ENCODE results near the gene CRY2.

The CRY2 gene

DNA sequence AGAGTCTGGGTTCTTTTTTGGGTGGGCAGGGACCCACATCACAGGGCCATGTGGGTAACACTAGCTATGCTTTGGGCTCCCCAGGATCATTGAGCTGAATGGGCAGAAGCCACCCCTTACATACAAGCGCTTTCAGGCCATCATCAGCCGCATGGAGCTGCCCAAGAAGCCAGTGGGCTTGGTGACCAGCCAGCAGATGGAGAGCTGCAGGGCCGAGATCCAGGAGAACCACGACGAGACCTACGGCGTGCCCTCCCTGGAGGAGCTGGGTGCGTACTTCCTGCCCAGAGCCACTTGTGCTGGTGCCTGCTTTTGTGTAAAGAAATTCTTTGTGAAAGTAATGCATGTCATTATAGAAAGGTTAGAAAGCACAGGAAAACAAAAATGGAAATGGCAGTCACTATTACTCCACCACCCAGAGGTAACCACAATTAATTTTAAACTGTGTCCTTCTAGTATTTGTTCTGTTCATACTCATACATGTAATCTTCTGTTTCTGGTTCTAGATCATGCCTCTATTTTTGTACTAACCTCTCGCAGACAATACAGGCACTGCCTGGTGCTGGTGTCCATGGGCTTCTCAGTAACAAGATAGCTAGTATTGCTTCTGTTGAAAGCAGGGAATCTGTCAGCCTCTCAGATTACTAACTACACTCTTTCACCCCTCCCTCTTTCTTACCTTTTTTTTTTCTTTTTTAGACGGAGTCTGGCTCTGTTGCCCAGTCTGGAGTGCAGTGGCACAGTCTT, 13.7 kb downstream of the CRY2 start:
- Mint-ChIP-seq H3K27ac (peak overlapping the region; percentile 51 to 98 (median 97)), H3K36me3 (ENCODE audit: low read depth) (peaks cover 65% of the 10 kb centered on the region), H3K27me3 (ENCODE audit: low read depth) (no peaks in the 10 kb centered on the region), H3K4me1 (peaks cover 47% of the 10 kb centered on the region), H3K9me3 (no peaks in the 10 kb centered on the region), H3K4me3 (no peak overlapping the region)
- TF ChIP-seq, protein P1, sequence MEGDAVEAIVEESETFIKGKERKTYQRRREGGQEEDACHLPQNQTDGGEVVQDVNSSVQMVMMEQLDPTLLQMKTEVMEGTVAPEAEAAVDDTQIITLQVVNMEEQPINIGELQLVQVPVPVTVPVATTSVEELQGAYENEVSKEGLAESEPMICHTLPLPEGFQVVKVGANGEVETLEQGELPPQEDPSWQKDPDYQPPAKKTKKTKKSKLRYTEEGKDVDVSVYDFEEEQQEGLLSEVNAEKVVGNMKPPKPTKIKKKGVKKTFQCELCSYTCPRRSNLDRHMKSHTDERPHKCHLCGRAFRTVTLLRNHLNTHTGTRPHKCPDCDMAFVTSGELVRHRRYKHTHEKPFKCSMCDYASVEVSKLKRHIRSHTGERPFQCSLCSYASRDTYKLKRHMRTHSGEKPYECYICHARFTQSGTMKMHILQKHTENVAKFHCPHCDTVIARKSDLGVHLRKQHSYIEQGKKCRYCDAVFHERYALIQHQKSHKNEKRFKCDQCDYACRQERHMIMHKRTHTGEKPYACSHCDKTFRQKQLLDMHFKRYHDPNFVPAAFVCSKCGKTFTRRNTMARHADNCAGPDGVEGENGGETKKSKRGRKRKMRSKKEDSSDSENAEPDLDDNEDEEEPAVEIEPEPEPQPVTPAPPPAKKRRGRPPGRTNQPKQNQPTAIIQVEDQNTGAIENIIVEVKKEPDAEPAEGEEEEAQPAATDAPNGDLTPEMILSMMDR (IDR thresholded peaks at IDR 0.05; ENCODE audit: unreplicated experiment in 3 of 3), result no peak

DNA sequence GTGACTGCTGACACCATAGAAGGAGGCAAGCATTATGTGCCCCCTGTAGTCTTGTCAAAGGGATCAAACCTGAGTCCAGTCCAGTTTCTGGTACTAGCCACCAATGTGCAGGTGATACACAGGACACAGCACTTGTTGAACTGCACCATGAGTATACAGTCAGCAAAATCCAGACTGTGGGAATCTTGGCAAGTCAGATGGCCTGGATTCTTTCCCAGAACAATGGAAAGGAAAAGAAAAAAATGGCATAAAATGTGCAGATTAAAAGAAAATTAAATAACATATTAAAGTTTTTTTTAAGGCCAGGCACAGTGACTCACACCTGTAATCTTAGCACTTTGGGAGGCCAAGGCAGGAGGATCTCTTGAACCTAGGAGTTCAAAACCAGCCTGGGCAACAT, 16.8 kb downstream of the CRY2 start:
- Mint-ChIP-seq H3K9me3 (no peaks in the 10 kb centered on the region), H3K4me3 (no peak overlapping the region), H3K27me3 (ENCODE audit: low read depth) (no peaks in the 10 kb centered on the region), H3K4me1 (peaks cover 20% of the 10 kb centered on the region), H3K36me3 (ENCODE audit: low read depth) (peaks cover 60% of the 10 kb centered on the region), H3K27ac (no peak overlapping the region)
- TF ChIP-seq, protein P1 (IDR thresholded peaks at IDR 0.05; ENCODE audit: unreplicated experiment in 3 of 3), result no peak

DNA sequence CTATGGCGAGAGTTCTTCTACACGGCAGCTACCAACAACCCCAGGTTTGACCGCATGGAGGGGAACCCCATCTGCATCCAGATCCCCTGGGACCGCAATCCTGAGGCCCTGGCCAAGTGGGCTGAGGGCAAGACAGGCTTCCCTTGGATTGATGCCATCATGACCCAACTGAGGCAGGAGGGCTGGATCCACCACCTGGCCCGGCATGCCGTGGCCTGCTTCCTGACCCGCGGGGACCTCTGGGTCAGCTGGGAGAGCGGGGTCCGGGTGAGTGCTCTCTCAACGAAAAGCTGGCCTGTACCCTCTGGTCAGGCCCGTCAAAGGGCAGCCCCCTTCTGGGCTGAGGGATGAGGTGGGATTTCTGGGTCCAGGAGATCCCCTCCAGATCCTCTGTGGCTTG, 22.3 kb downstream of the CRY2 start:
- TF ChIP-seq, protein P1 (IDR thresholded peaks at IDR 0.05; ENCODE audit: unreplicated experiment in 3 of 3), result no peak
- H3K4me1 Mint-ChIP-seq, result no peaks in the 10 kb centered on the region
- H3K36me3 Mint-ChIP-seq (ENCODE audit: low read depth), result peaks cover 47% of the 10 kb centered on the region
- H3K27ac Mint-ChIP-seq, result no peak overlapping the region
- H3K9me3 Mint-ChIP-seq, result no peaks in the 10 kb centered on the region
- H3K27me3 Mint-ChIP-seq (ENCODE audit: low read depth), result no peaks in the 10 kb centered on the region
- no peak overlapping the region for H3K4me3 Mint-ChIP-seq

DNA sequence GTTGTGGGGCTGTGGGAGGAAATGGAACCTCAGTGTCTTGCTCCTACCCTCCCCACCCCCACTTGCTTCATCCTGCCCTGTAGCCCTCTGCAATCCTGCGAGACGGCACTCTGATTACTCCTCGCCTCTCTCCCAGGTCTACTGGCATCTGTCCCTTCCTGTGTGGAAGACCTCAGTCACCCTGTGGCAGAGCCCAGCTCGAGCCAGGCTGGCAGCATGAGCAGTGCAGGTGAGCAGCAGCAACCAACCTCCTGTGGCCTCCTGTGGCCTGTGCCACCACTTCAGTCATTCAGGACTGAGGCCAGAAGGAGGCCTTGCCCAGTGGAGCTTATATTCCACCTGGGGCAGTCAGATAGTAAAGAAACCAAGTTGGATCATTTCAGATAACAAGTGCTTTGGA, 23.4 kb downstream of the CRY2 start:
- TF ChIP-seq, protein P1 (IDR thresholded peaks at IDR 0.05; ENCODE audit: unreplicated experiment in 3 of 3), result no peak
- Mint-ChIP-seq H3K27ac (no peak overlapping the region), H3K27me3 (ENCODE audit: low read depth) (no peaks in the 10 kb centered on the region), H3K36me3 (ENCODE audit: low read depth) (peaks cover 45% of the 10 kb centered on the region), H3K4me3 (no peak overlapping the region), H3K4me1 (no peaks in the 10 kb centered on the region), H3K9me3 (no peaks in the 10 kb centered on the region)

DNA sequence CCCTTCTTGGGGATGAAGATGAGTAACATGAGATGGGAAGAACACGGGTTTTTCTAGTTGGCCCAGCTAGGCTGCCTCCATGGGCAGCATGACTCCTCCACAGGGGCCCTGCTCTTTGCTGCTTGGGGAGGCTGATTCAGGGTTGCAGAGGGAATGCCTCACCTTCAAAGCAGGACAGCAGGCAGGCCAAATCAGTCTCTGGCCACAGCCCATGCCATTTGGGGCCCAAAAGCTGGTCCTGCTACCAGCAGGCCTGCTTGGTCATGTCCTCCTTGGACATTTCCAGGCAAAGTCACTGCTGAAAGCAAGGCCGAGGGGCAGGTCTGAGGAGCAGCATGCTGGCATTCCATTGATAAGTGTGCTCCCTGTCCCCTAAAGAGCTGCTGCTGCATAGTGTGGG, 24.4 kb downstream of the CRY2 start:
- no peak overlapping the region for H3K27ac Mint-ChIP-seq
- no peaks in the 10 kb centered on the region for H3K4me1 Mint-ChIP-seq
- H3K4me3 Mint-ChIP-seq, result no peak overlapping the region
- H3K9me3 Mint-ChIP-seq, result no peaks in the 10 kb centered on the region
- TF ChIP-seq, protein P1 (IDR thresholded peaks at IDR 0.05; ENCODE audit: unreplicated experiment in 3 of 3), result no peak
- no peaks in the 10 kb centered on the region for H3K27me3 Mint-ChIP-seq (ENCODE audit: low read depth)
- H3K36me3 Mint-ChIP-seq (ENCODE audit: low read depth), result peaks cover 39% of the 10 kb centered on the region

Measured in nephron (organoid).